HG03575 (cell line): Measurements from ENCODE around the gene LRRN3.

Experiments
- ATAC-seq: cut with Tn5 transposase; IDR thresholded peaks from one replicate; pipeline ENCODE4 v1.9.1; 2021; ENCODE audit not compliant: unreplicated experiment, insufficient number of reproducible peaks, low FRiP score; ENCODE audit errors: extremely low read depth

Gene LRRN3

DNA sequence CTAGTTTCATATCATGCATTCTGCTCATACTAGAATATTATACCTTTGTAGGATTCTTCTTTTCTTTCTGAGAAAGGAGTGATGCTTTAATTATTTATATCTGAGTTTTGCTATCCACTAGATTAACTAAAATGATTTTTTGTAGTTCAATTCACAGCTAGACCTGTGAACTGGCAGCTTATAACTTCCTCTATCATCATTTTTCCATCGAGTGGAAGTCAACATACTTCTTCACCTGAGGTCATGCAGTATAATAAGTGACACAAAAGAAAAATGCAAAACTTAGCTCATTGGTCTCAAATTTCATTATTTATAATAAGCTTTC, 8.0 kb downstream of the LRRN3 start:
- no peak for ATAC-seq

DNA sequence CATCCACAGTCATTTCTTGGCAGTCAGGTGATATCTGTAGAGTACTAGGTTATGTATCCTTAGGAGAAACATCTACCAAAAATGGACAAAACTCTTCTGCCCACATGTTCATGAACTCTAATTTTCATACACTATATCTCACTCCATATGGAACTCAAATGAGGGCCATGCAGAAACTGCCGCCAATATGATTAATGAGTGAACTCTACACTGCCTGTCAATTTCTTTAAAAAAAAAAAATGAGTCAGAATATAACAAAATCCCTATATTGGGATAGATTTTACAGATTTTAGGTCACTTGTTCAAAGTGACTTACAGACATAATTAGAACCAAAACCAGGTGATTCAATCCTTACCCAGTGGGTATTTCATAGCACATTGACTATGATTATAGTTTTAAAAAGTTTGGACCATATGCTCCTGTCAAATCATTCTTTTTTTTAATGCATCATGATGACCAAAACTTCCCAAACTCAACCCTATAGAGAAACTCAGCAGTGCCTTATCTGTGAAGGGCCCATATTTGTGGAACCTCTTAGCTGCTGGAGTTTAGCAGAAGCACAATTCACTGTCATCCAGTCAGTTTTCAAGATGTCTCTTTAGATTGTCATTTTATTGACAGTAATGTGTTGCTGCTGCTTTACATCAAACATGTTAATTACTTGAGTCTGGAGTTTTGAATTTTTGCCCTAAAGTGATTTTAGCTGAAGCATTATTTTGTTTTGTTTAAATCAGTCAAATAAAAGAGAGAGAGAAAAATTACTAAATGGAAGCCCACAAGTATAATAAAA, 11.1 kb downstream of the LRRN3 start:
- ATAC-seq: no peak

DNA sequence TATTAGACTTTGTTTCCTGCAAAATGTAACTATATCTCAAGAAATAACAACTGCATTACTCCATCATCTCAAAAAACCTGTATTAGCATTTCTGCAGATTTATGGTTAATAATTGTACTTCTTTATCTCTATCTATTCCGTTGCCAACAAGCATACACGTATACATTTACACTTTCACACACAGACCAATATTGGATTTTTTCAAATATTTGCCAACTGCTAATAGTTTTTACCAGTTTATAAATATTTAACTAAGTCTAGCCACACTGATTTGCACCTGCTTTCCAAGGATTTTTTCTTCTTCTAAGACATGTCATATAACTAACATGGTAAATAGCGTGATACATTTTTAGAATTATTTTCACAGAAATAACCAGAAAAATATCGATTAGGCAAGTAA, 12.2 kb downstream of the LRRN3 start:
- no peak for ATAC-seq

DNA sequence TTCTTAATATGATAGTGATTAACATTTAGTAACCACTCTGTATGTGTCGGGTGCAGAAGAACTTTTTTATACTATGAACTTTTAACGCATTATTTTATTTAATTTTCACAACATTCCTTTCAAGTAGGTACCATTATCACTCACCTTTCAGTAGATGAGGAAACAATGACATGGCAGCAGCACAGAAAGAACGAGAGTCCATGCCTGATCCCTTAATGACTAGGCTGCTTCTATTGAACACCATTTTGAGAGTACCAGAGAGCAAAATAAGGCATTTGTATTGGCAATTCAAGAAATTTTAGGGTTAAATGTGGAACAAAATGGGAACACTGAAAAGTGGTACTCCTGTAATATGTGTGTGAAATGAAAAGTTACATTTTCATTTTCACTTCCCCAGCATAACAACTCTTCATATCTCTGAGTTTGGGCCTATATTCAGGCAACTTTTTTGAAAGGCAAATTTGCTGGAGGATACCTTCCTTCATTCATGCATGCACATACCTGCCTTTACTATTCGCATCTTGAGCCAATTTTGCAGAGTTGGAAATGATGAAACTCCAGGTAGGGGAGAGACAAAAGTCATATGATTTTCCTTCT, 12.8 kb downstream of the LRRN3 start:
- ATAC-seq: no peak

DNA sequence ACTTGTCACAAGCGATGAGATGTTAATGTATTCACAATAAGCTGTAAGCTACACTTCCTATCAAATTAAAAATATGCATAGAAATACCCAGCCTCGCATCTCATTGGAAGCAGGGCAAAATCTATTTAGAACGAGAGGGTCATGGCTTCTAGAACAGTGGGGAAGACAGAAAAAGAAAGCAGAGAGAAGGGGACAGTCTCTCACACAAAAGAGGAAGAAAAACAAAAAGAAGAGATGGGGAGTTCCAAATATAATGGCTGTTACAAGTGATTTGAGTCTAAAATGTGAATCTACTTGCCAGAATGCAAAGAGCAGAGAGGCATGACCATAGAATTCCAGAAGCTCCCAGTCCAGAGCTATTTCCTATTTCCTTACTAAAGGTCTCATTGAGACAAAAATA, 13.8 kb downstream of the LRRN3 start:
- peak; percentile 43 for ATAC-seq

DNA sequence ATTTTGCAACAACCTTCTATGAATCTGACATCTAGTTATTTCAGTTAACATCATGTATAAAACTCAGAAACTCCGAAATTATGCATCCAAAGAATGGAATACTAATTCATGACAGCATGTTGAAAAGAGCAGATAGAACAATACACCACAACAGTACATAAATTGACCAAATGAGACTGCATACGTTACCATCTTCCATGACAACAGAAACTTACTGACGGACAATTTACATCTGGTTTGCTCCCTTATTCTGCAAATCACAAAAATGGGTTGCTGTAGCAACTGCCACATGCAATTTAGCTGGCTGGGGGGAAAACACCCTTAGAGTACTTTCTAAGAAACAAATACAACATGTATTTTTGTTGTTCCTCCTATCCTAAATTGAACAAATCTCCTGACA, 14.3 kb downstream of the LRRN3 start:
- ATAC-seq: no peak

DNA sequence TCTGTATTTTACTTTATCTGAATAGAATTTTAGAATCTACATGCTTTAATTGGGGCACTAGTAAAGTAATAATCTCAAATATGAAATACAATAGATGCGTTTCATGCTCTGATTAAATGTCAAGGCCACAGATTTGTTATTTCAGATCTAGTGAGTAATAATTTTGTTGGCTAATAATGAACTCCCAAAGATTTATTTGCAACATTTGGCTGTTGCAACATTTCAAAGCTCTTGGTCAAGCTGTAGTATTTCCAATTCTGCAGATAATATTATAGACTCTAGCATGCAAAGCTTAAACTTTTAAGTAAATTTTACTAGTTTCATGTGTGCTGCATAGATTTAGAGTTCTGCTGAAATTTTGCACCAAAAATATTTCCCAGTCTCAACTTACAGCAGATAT, 16.7 kb downstream of the LRRN3 start:
- ATAC-seq: no peak

DNA sequence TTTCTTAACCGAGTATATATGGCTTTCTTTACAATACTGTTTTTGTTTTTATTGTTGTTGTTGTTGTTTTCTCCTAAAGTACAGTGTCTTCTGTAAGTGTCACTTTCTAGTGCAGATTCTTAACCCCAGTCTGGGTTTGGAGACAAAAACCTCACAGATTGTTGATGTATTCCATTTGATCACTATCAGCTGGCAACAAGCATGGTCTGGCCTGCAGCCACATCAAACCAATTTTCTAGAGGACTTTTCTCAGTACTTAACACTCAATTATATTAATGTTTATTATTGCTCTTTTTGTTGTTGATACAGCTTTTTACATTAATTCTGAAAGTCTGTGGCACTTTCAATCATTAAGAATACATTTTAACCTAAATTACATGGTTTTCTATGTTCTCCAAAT, 17.1 kb downstream of the LRRN3 start:
- no peak for ATAC-seq

DNA sequence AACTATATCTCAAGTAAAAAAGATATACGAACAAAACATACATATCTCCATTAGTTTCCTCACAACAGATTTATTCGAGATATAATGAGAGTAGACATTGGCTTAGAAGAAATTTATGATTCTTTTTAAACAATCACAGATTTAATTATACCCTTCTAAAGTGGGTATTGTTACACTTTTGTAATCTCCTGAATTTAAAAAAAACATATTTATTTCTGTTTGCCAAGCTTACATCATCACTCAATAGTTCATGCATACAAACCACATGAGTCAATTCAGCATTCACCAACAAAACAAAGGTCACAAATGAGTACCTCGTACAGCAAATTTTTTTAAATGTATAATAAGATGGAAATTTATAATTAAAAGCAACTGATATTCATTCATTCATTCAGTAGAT, 17.6 kb downstream of the LRRN3 start:
- no peak for ATAC-seq

DNA sequence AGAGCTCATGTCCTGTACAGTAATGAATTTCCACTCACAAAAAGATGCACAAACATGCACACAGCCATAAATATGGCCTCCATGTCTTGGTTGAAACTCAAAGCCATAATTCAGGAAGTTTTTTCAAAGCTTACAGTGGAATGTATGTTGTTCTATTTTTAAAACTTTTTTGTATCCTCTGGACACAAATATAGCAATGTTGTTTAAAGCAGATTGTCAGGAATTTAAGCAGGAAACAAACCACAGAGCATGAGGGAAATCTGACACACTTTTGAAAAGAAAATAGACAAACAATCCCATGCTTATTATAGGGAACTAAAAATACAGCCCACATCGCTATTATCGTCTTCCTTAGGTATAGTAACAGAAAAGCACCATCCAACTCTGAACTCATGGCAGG, 21.5 kb downstream of the LRRN3 start:
- no peak for ATAC-seq

DNA sequence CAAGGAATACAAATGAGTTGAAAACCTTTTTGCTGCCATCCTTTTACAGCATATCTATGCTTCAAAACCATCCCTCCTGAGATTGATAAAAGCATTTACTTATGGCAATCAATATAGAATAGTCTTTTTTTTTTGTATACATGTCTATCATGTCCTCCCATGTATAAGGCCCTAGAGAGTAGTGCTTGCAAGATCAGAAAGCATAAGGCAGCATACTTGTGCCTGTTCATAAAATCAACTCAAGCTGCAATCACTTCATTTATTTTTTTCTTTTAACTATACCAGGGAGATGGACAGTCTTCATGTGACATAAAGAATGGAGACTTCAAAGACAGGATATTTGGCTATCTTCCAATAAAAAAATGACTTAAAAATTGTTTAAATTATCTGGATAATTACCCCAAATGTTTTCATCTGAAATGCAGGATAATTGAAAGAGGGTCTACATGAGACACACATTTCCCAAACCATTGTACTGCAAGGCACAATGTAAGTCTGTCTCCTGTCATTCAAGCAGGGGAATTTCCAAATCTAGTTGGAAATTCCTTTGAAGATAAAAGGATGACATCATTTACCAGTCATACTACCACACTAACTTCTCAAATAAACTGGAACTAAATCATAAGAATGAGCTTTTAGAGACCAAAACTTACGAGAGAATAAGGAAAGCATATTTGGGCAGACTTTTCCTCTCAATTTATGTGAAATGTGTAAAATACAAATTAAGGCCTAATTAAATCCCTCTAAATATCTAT, 22.5 kb downstream of the LRRN3 start:
- no peak for ATAC-seq

DNA sequence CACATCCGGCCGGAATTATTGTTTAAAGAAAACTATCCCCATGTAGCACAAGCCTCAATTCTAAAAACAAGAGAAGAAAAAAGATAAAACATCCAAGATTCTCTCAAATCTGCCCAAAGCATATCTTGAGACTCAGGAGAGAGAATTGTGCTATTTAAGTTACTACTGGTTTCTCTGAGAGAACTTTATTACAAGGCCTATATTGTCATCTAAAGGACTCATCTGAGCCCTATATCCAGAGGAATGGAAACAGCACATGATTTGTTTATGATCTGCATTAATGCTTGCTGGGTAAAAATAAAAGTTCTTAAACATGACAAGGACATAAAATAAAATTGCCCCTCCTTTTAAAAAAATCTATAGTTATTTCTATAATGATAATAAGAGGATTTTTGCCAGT, 25.0 kb downstream of the LRRN3 start:
- no peak for ATAC-seq

DNA sequence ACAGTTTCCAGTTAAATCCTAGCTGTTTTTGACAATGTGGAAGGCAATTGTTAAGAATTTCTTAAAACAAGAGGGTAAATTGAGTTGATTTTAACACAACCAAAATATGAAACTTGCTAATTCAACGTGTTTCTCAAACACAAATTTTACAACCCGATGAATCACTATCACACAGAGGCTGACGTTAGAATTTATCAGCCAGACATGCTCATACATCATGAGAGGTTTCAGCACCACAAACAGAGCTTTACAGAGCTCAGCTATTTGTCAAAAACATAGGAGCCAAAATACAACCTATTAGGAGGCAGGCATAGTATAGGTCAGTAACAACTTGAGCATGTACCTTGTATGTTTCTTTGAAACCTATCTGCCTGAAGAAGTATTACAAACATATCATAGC, 36.1 kb downstream of the LRRN3 start:
- ATAC-seq: no peak

DNA sequence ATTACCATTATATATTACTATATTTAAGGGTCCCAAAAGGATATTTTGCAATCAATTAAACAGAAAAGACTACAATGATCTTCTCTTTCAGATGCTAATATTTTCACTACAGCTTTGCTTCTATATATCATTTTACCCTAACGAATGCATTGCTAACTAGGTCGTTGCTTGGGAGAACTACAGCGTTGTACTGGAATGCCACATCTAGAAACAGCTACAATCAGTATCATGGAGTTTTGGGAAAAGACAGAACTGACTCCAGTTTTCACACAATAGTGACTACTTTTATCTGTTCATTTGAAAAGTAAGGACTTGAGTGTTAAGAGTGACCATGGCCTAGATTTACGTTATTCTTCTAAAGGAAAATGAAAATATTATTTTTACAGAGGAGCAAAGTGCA, 38.5 kb downstream of the LRRN3 start:
- no peak for ATAC-seq

DNA sequence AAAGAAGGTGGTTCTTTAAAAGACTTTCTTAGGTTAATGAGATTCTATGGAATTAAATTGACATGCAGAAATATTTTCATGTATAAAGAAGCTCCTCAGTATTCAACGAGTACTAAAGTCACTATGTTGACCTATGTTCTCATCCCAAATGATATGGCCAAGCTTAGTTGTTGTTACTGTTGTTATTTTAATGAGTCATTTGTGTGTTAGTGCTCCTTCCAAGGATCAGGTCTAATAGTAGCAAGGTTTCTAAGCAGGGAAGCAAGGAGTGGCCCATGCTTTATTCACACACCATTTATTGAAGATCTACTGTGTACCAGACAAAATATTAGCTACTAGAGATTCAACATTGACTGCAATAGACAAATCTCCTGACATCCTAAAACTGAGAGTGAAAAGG, 41.9 kb downstream of the LRRN3 start:
- no peak for ATAC-seq

DNA sequence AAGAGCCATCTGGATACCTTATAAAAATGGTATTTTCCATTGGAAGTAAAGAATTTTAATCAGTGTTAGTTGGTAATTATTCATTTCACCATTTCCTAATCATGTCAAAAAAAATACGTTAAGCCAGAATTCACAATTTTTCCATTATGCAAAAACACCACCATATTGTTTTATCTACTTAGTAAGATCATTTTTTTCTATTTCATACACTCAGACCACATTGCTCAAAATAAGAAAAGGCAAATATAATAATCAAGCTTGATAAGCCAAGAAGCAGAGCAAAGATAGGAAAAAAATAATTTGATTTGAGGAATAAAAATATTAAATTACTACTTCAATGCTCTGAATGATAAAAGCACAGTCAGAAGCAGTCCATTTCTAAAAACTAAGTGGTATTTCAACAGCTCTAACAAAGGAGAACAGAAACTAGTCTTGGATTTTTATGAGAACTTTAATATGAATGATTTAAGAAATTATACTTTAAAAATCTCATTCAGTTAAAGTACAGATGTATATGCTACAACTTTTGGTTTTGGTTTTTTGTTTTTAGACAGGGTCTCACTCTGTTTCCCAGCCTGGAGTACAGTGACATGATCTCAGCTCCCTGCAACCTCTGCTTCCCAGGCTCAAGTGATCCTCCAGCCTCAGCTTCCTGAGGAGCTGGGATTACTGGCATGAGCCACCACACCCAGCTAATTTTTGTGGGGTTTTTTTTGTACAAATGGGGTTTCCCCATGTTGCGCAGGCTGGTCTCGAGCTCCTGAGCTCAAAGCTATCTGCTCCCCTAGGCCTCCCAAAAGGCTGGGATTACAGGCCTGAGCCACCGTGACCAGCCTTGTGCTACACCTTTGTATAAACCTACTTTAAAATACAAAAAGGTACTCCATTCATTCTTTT, 46.6 kb downstream of the LRRN3 start:
- peak; percentile 46 for ATAC-seq

DNA sequence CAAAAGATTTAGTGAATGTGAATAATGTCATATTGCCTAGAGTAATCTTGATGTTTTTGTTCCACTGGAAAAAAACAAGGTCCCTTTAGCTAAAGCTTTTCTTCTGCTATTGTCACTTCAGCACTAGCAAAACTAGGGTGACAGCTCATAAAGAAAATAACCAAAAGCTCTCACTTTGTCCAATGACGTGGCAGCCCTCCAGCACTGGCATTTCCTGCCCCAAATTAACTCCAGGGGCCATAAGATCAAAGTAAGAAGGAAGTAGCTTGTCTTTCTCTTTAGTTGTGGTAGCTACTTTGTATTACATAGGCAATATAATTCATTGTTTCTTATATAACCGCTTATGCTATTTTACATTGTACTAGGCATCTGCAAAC, 47.3 kb downstream of the LRRN3 start:
- ATAC-seq: peak; percentile 96

DNA sequence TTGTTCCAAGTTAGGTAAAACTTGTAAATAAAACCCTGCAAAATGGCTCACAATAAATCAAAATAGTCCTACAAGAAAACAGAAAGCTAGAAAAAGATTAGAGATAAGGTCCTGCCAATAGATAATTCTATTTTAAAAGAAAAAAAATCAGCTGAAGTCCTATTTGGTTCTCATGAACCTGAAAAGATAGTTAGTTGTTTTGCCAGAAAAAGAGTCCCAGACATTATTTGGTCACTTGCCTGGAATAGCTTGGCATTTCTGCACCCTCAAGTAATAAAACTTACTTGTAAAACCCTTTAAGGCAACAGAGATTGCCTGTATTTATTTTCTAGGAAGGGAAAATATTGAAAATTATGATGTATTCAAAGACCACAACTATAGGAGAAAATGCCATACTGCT, 47.7 kb downstream of the LRRN3 start:
- ATAC-seq: no peak

DNA sequence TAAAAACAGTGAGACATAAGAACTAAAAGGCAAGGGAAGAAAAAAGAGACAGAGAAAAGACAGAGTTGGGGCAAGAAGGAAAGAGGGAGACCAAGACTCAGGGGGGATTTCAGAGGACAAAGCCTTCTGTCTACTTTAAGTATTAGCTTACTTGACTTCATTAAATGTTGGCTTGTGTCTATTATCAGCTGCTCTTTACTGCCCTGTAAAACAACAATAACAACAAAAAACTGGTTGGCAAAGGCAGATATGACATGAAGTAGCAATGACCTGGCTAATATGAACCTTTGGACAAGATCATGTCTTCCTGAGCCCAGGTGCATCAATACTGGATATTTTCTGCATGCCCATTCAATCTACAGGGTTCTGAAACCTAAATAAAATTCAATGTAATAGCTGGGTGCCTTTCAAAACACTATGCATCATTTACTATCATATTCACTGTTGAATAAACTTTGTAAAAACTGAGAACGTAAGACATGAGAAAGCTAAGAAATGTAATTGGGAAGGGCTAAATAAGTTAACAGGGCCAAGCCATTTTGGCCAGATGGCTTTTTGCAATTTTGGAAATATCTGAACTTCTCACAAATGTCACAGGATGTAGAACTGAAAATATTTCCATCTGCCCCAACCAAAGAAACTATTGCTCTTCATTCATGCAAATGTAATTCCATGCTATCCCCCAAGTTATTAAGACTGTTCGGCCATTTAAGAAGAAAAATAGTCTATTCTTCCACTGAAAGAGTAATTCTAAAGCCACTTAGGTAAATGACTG, 49.4 kb downstream of the LRRN3 start:
- ATAC-seq: no peak
